Endothelial cell (in vitro differentiated cells): Measurements from ENCODE around the gene GAB2. TPM values are rescaled to one million over a fixed set of nuclear protein-coding genes. Genes with fewer than 3 reads are reported as not detected.
A peak's percentile ranks its signal among the peaks of the same experiment; 100 is the strongest.

Experiments
- DNase-seq: peaks from one replicate; pipeline ENCODE4 v3.0.0; 2021; ENCODE audit warnings: low spot score
- H3K27ac Mint-ChIP-seq: one replicate; pipeline ENCODE4 v1.8.0; 2021; ENCODE audit warnings: mixed read lengths, inconsistent platforms; ENCODE audit not compliant: unreplicated experiment
- H3K27me3 Mint-ChIP-seq: one replicate; pipeline ENCODE4 v1.8.0; 2021; ENCODE audit warnings: mild to moderate bottlenecking, moderate library complexity, mixed read lengths, inconsistent platforms; ENCODE audit not compliant: unreplicated experiment
- H3K36me3 Mint-ChIP-seq: one replicate; pipeline ENCODE4 v1.8.0; 2021; ENCODE audit warnings: mild to moderate bottlenecking, low read depth, mixed read lengths, inconsistent platforms; ENCODE audit not compliant: unreplicated experiment
- H3K4me1 Mint-ChIP-seq: one replicate; pipeline ENCODE4 v1.8.0; 2021; ENCODE audit warnings: mild to moderate bottlenecking, mixed read lengths, inconsistent platforms; ENCODE audit not compliant: unreplicated experiment
- H3K4me3 Mint-ChIP-seq: one replicate; pipeline ENCODE4 v1.8.0; 2021; ENCODE audit warnings: mild to moderate bottlenecking, mixed read lengths, inconsistent platforms; ENCODE audit not compliant: unreplicated experiment
- H3K9me3 Mint-ChIP-seq: one replicate; pipeline ENCODE4 v1.8.0; 2021; ENCODE audit warnings: mixed read lengths, inconsistent platforms; ENCODE audit not compliant: unreplicated experiment
- total RNA-seq: library from RNA; stranded (reverse); fragmentation: NEBNext Ultra II Directional; extraction: Animal tissue kit (Norgen Biotek cat#: 25700); gene quantifications from one replicate; pipeline ENCODE4 v1.2.1, GENCODE V29; 2021; ENCODE audit not compliant: unreplicated experiment
- TF ChIP-seq, protein P1 (sequence below): fragments of 200-600 bp; sonication (generic); IDR thresholded peaks from one replicate; pipeline ENCODE4 v1.5.0; 2021; ENCODE audit warnings: antibody characterized with exemption; ENCODE audit not compliant: unreplicated experiment

GAB2 gene
- total RNA-seq, 1 donor from 2014 or later, result 81.0 TPM

DNA sequence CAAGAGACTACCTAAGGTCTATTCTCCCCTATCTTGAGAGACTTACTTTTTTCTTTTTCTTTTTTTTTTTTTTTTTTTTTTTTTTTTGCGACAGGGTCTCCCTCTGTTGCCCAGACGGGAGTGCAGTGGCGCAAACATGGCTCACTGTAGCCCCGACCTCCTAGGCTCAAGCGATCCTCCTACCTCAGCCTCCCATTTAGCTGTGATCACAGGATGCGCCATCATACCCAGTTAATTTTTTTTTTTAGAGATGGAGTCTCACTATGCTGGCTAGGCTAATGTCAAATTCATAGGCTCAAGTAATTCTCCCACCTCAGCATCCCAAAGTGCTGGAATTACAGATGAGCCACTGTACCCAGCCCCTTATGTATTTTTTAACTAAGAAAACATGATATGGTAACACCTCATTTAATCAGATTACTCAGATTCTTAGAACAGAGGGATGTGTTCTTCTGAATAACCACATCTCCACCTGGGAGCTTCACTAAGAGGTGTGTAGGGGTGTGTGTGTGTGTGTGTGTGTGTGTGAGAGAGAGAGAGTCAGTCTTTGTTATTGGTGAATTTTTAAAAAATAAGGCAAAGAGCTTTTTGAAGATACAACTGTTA is 126.0 kb downstream of the GAB2 start:
- Mint-ChIP-seq H3K27me3 (peaks cover 5% of the 10 kb centered on the region), H3K4me1 (peaks cover 8% of the 10 kb centered on the region), H3K36me3 (peaks cover 10% of the 10 kb centered on the region), H3K9me3 (no peaks in the 10 kb centered on the region), H3K27ac (no peak overlapping the region), H3K4me3 (no peak overlapping the region)
- no peak for DNase-seq
- TF ChIP-seq, protein P1, sequence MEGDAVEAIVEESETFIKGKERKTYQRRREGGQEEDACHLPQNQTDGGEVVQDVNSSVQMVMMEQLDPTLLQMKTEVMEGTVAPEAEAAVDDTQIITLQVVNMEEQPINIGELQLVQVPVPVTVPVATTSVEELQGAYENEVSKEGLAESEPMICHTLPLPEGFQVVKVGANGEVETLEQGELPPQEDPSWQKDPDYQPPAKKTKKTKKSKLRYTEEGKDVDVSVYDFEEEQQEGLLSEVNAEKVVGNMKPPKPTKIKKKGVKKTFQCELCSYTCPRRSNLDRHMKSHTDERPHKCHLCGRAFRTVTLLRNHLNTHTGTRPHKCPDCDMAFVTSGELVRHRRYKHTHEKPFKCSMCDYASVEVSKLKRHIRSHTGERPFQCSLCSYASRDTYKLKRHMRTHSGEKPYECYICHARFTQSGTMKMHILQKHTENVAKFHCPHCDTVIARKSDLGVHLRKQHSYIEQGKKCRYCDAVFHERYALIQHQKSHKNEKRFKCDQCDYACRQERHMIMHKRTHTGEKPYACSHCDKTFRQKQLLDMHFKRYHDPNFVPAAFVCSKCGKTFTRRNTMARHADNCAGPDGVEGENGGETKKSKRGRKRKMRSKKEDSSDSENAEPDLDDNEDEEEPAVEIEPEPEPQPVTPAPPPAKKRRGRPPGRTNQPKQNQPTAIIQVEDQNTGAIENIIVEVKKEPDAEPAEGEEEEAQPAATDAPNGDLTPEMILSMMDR, result no peak

DNA sequence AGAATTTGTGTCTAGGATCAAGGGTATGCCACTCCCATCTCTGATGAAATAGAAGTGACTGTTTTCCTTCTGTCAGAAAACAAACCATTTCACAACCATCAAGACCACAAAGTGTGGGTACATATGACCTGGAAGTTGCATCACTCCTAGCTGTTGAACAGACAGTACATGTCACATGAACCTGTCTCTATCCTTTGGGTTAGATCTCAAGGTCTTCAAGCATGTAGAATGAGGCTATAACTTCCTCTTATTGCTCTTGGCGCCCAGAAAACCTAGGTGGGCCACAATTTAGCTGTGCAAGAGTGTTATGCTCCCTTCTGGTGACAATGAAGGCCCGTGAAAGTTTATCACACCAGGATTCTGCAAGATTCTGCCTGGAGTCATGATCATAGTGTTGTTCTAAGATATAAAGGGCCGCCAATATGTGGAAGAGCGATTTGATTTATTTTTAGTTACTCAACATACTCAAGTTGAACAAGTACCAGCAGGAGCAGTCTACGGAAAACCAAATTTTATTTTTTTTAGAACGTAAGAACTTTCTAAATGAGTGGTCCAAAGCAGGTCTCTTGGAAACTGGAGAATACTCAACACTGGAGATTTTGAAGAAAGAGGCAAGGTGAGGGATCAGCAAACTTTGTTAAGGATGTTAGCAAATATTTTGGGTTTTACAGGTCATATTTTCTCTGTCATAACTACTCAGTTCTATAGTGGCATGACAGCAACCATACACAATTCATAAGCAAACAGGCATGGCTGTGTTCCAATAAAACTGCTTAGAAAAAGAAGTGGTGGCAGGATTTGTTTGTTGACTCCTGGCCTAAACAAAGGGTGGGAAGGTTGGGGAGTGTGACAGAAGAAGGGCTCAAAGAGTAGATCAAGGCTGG is 127.1 kb downstream of the GAB2 start:
- H3K4me3 Mint-ChIP-seq, result peak overlapping the region; percentile 12
- H3K9me3 Mint-ChIP-seq, result no peaks in the 10 kb centered on the region
- peaks cover 18% of the 10 kb centered on the region for H3K4me1 Mint-ChIP-seq
- peaks cover 4% of the 10 kb centered on the region for H3K27me3 Mint-ChIP-seq
- TF ChIP-seq, protein P1, result no peak
- no peak for DNase-seq
- H3K36me3 Mint-ChIP-seq, result peaks cover 8% of the 10 kb centered on the region
- H3K27ac Mint-ChIP-seq, result no peak overlapping the region

DNA sequence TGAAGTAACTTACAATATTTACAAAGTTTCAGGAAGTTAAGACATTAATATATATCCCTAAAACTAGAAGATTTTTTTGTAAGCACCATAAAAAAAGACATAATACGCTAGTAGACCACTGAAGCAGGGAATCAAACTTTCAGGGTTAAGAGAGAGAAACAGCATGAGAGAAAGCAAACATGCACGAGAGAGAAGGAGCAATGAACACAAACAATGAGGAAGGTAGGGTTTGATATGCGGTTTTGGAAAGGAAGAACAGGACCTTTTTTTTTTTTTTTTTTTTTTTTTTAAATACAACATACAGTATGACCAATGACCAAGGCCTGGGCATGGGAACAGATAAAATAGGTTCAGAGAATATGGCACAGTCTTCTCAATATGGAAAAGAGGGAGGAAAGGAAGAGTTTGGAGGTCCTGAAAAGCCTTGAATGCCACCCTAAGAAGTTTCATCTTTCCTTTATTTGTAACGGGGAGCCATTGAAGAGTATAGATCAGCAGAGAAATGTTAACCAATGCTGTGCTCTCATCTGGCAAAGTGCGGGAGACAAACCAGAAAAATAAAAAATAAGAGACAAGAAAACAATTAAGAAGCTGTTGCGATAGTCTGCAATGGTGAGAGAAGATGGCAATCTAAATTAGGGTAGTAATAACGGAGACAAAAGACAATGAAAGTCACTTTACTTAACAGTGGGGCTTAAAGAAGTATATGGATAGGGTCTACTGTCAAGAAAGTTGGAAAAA is 127.9 kb downstream of the GAB2 start:
- Mint-ChIP-seq H3K36me3 (peaks cover 7% of the 10 kb centered on the region), H3K27ac (no peak overlapping the region), H3K4me1 (peaks cover 23% of the 10 kb centered on the region), H3K27me3 (peaks cover 3% of the 10 kb centered on the region), H3K9me3 (no peaks in the 10 kb centered on the region), H3K4me3 (no peak overlapping the region)
- no peak for DNase-seq
- TF ChIP-seq, protein P1, result no peak

DNA sequence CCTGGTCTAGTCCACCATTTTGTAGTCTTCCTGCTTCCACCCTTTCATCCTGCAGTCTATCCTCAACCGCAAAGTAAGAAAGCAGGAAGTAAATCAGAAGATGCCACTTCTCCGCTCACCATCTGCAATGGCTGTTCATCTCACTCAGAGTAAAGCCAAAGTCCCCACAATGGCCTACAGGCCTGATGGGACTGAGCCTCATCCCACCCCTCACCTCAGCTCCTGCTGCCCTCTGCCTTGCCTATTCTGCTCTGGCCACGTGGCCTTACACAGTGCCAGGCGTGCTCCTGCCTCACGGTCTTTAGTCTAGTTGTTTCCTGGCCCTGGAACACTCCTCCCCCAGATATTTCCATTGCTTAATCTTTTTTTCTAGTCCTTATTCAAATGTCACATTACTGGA is 133.4 kb downstream of the GAB2 start:
- Mint-ChIP-seq H3K36me3 (peaks cover 11% of the 10 kb centered on the region), H3K27ac (no peak overlapping the region), H3K27me3 (peaks cover 5% of the 10 kb centered on the region), H3K9me3 (no peaks in the 10 kb centered on the region), H3K4me1 (peaks cover 27% of the 10 kb centered on the region), H3K4me3 (no peak overlapping the region)
- DNase-seq, result no peak
- TF ChIP-seq, protein P1, result no peak
